ENCODE data around the gene LARP1.
"Not testable (repeated sequence)": the region's sequence is repeated elsewhere in the genome, so short reads cannot be mapped to it uniquely, and the experiment has no call there.

LARP1 gene

DNA sequence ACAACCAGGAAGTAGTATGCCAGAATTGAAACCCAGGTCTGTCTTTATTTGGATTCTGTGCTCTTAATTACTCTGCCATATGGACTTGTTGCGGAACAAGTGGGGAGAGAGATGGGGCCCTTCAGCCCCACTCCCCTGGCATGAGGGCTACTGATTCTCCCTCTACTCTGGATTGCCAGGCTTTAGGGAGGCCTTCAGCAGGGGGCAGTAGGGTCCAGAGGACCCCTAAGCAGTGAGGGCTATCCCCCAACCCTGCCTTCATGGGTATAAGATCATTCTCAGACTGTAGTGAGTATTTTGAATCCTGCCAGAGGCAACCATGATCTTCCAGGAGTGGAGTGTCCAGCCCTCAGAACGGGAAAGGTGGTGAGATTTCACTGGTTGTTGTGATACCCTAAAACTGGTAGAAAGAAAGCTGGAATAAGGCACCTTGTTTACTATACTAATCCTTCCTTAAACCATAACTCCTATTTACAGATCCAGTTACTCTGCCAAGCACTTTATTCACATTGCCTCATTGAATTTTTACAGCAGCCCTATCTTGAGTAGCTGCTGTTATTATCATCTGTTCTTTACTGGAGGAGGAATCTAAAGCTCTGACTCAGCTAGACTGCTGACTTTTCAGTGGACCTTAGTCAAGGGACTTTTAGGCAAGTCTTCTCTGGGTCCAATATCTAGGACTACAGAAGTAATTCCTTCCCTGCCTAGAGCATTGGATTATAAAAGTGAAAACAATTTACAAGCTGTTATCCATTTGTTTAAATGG, 31.3 kb upstream of the LARP1 start:
- TF ChIP-seq CTCF (IDR thresholded peaks at IDR 0.05; ENCODE audit: low read depth, low read length, missing control alignments), result no peak
- no peak overlapping the region for H3K4me3 ChIP-seq (ENCODE audit: low read depth, low read length)
- no peak for DNase-seq (ENCODE audit: low read depth)

DNA sequence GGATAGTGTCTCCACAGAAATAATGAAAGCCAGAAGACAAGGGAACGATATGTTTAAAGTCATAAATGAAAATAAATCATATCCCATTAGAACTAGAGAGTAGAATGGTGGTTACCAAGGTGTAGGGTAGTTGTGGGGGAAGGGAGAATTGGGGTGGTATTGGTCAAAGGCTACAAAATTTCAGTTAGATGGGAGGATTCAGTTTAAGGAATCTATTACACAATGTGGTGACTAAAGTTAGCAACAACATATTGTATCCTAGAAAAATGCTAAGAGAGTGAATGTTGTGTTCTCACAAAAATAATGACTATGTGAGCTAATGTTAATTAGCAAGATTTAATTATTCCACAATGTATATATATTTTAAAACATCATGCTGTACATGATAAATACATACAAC, 27.8 kb upstream of the LARP1 start:
- H3K4me3 ChIP-seq (ENCODE audit: low read depth, low read length), result no peak overlapping the region
- DNase-seq (ENCODE audit: low read depth), result no peak
- no peak for TF ChIP-seq CTCF (IDR thresholded peaks at IDR 0.05; ENCODE audit: low read depth, low read length, missing control alignments)

- no peak for DNase-seq (ENCODE audit: low read depth)
- no peak for TF ChIP-seq CTCF (IDR thresholded peaks at IDR 0.05; ENCODE audit: low read depth, low read length, missing control alignments)
- H3K4me3 ChIP-seq (ENCODE audit: low read depth, low read length), result no peak overlapping the region
These were observed 26.1 kb upstream of the LARP1 start for GRCh38 chr5:154728939-154729588.

GRCh38 chr5:154729613-154730012, 25.6 kb upstream of the LARP1 start:
- H3K4me3 ChIP-seq (ENCODE audit: low read depth, low read length), result no peak overlapping the region
- TF ChIP-seq CTCF (IDR thresholded peaks at IDR 0.05; ENCODE audit: low read depth, low read length, missing control alignments), result no peak
- DNase-seq (ENCODE audit: low read depth), result no peak

DNA sequence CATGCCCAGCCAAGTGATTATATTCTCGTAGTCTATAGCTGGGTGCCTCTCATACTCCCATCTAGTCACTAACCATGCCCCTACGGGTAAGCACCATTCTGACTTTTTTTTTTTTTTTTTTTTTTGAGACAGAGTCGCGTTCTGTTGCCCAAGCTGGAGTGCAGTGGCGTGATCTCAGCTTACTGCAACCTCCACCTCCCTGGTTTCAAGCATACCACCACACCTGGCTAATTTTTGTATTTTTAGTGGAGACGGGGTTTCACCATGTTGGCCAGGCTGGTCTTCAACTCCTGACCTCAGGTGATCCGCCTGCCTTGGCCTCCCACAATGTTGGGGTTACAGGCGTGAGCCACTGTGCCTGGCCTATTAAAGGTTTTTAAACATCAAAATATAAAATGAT, 24.4 kb upstream of the LARP1 start:
- not testable (repeated sequence) for DNase-seq (ENCODE audit: low read depth); H3K4me3 ChIP-seq (ENCODE audit: low read depth, low read length)

- no peak overlapping the region for H3K4me3 ChIP-seq (ENCODE audit: low read depth, low read length)
- no peak for TF ChIP-seq CTCF (IDR thresholded peaks at IDR 0.05; ENCODE audit: low read depth, low read length, missing control alignments)
- DNase-seq (ENCODE audit: low read depth), result no peak
These were observed 23.0 kb upstream of the LARP1 start for GRCh38 chr5:154732212-154732611.

- TF ChIP-seq CTCF (IDR thresholded peaks at IDR 0.05; ENCODE audit: low read depth, low read length, missing control alignments), result no peak
- H3K4me3 ChIP-seq (ENCODE audit: low read depth, low read length), result no peak overlapping the region
- DNase-seq (ENCODE audit: low read depth), result no peak
These were observed 20.6 kb upstream of the LARP1 start for GRCh38 chr5:154734370-154735248.

GRCh38 chr5:154735362-154735761, 19.8 kb upstream of the LARP1 start:
- not testable (repeated sequence) for DNase-seq (ENCODE audit: low read depth); H3K4me3 ChIP-seq (ENCODE audit: low read depth, low read length)

- H3K4me3 ChIP-seq (ENCODE audit: low read depth, low read length); DNase-seq (ENCODE audit: low read depth): not testable (repeated sequence)
These were observed 18.8 kb upstream of the LARP1 start for GRCh38 chr5:154736372-154736771.

Measured in GM12864 (cell line).